ENCODE data around the gene RFX2.

RFX2 gene

DNA sequence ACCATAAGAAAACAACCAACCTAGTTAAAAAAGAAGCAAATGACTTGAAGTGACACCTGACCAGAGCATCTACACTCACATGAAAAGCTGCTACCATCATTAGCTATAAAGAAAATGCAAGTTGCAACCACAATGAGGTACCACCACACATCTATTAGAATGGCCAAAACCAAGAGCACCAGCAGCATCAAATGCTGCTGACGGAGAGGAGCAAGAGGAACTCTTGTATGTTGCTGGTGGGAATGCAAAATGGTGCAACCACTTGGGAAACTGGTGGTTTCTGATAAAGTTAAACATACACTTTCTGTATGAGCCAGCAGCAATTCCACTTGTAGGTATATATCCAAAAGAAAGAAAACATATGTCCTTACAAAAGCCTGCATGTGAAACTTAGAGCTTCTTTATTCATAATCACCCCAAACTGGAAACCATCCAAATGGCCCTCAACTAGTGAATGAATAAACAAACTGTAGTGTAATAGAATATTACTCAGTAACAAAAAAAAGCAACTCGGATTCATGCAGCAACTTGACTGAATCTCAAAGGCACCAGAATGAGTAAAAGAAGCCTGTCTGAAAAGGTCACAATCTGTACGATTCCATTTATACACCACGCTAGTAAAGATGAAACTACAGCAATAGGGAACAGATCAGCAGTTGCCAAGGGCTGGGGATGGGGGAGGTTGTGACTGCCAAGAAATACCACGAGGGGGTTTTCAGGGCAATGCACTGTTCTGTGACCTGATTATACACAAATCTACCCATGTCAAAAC, 71.5 kb downstream of the RFX2 start:
- H3K9me3 ChIP-seq (ENCODE audit: control insufficient read depth, insufficient read depth, low read length): no peaks in the 10 kb centered on the region
- H3K4me2 ChIP-seq (ENCODE audit: low read length): no peak overlapping the region
- H3K27ac ChIP-seq (ENCODE audit: low read depth, low read length): no peak overlapping the region
- no peaks in the 10 kb centered on the region for H4K20me1 ChIP-seq (ENCODE audit: control insufficient read depth, insufficient read depth, low read depth, low read length)
- H3F3A ChIP-seq (ENCODE audit: control insufficient read depth, insufficient read depth): no peaks in the 10 kb centered on the region
- H3K27me3 ChIP-seq (ENCODE audit: control insufficient read depth, low read length): peaks cover 32% of the 10 kb centered on the region
- no peak overlapping the region for H3K4me3 ChIP-seq (ENCODE audit: low read length)
- H3K36me3 ChIP-seq (ENCODE audit: control insufficient read depth, low read length): no peaks in the 10 kb centered on the region
- H3K4me1 ChIP-seq (ENCODE audit: control insufficient read depth, low read length): peaks cover 14% of the 10 kb centered on the region
- H3K79me2 ChIP-seq (ENCODE audit: control insufficient read depth, low read length): no peaks in the 10 kb centered on the region
- no peaks in the 10 kb centered on the region for H3K9me2 ChIP-seq (replicated peaks; ENCODE audit: control insufficient read depth, low read length)
- TF ChIP-seq EZH2phosphoT487 (IDR thresholded peaks at IDR 0.05; ENCODE audit: borderline replicate concordance, low read length): no peak
- TF ChIP-seq, protein P1, sequence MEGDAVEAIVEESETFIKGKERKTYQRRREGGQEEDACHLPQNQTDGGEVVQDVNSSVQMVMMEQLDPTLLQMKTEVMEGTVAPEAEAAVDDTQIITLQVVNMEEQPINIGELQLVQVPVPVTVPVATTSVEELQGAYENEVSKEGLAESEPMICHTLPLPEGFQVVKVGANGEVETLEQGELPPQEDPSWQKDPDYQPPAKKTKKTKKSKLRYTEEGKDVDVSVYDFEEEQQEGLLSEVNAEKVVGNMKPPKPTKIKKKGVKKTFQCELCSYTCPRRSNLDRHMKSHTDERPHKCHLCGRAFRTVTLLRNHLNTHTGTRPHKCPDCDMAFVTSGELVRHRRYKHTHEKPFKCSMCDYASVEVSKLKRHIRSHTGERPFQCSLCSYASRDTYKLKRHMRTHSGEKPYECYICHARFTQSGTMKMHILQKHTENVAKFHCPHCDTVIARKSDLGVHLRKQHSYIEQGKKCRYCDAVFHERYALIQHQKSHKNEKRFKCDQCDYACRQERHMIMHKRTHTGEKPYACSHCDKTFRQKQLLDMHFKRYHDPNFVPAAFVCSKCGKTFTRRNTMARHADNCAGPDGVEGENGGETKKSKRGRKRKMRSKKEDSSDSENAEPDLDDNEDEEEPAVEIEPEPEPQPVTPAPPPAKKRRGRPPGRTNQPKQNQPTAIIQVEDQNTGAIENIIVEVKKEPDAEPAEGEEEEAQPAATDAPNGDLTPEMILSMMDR (IDR thresholded peaks at IDR 0.05; ENCODE audit: low read depth, low read length, poor library complexity, severe bottlenecking): no peak

DNA sequence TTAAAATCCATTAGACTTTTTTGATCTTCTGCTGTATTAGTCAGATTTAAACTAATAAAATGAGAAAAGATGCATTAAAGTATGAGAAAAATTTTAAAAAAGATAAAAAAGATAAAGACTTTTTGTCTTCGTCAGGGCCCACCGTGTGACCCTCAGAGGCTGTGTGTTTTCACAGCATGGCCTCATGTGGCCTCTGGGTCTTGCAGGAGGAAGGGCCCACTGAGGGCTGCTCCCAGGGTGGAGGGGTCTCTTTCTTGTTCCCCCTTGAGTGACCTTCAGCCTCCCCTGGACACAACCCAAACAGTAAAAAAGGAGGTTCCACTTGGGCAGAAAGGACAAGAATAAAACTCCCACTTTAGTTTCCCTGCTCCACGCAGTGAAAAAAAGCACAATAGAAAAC, 75.3 kb downstream of the RFX2 start:
- Histone ChIP-seq H3F3A (ENCODE audit: control insufficient read depth, insufficient read depth) (no peaks in the 10 kb centered on the region), H3K9me2 (replicated peaks; ENCODE audit: control insufficient read depth, low read length) (no peaks in the 10 kb centered on the region), H3K4me1 (ENCODE audit: control insufficient read depth, low read length) (no peaks in the 10 kb centered on the region), H3K27ac (ENCODE audit: low read depth, low read length) (no peak overlapping the region), H3K79me2 (ENCODE audit: control insufficient read depth, low read length) (no peaks in the 10 kb centered on the region), H3K9me3 (ENCODE audit: control insufficient read depth, insufficient read depth, low read length) (no peaks in the 10 kb centered on the region), H3K27me3 (ENCODE audit: control insufficient read depth, low read length) (peaks cover 22% of the 10 kb centered on the region), H3K4me3 (ENCODE audit: low read length) (no peak overlapping the region), H4K20me1 (ENCODE audit: control insufficient read depth, insufficient read depth, low read depth, low read length) (no peaks in the 10 kb centered on the region), H3K4me2 (ENCODE audit: low read length) (no peak overlapping the region), H3K36me3 (ENCODE audit: control insufficient read depth, low read length) (no peaks in the 10 kb centered on the region)
- TF ChIP-seq EZH2phosphoT487 (IDR thresholded peaks at IDR 0.05; ENCODE audit: borderline replicate concordance, low read length): no peak
- TF ChIP-seq, protein P1 (IDR thresholded peaks at IDR 0.05; ENCODE audit: low read depth, low read length, poor library complexity, severe bottlenecking): no peak

DNA sequence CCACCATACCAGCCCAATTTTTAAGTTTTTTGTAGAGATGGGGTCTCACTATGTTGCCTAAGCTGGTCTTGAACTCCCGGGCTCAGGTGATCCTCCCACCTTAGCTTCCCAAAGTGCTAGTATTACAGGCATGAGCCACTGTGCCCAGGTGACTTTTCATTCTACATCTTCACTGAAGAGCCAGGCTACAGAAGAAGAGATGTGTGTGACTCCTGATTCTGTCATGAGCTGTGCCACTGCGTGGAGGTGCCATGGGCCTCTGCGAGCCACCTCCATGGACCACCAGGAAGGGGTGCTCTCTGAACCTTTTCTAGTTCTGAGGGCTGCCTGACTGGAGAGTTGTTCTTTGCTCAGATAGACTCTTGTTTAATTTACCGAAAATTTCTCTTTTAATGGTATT, 75.8 kb downstream of the RFX2 start:
- no peak overlapping the region for H3K27ac ChIP-seq (ENCODE audit: low read depth, low read length)
- no peaks in the 10 kb centered on the region for H4K20me1 ChIP-seq (ENCODE audit: control insufficient read depth, insufficient read depth, low read depth, low read length)
- no peak overlapping the region for H3K4me2 ChIP-seq (ENCODE audit: low read length)
- H3K27me3 ChIP-seq (ENCODE audit: control insufficient read depth, low read length): peaks cover 18% of the 10 kb centered on the region
- no peaks in the 10 kb centered on the region for H3K9me3 ChIP-seq (ENCODE audit: control insufficient read depth, insufficient read depth, low read length)
- H3K9me2 ChIP-seq (replicated peaks; ENCODE audit: control insufficient read depth, low read length): no peaks in the 10 kb centered on the region
- TF ChIP-seq, protein P1 (IDR thresholded peaks at IDR 0.05; ENCODE audit: low read depth, low read length, poor library complexity, severe bottlenecking): no peak
- no peak for TF ChIP-seq EZH2phosphoT487 (IDR thresholded peaks at IDR 0.05; ENCODE audit: borderline replicate concordance, low read length)
- H3K79me2 ChIP-seq (ENCODE audit: control insufficient read depth, low read length): no peaks in the 10 kb centered on the region
- H3F3A ChIP-seq (ENCODE audit: control insufficient read depth, insufficient read depth): no peaks in the 10 kb centered on the region
- H3K36me3 ChIP-seq (ENCODE audit: control insufficient read depth, low read length): no peaks in the 10 kb centered on the region
- no peaks in the 10 kb centered on the region for H3K4me1 ChIP-seq (ENCODE audit: control insufficient read depth, low read length)
- no peak overlapping the region for H3K4me3 ChIP-seq (ENCODE audit: low read length)

Data from DOHH2 (cell line).